Endodermal cell (in vitro differentiated cells): ENCODE data around the gene UGT3A2. TPM values are rescaled to one million over a fixed set of nuclear protein-coding genes. Genes with fewer than 3 reads are reported as not detected.
A peak's percentile ranks its signal among the peaks of the same experiment; 100 is the strongest.

Experiments used
- DNase-seq: peaks from one replicate; pipeline ENCODE4 v3.0.0-alpha.2; 2017
- H3K27ac ChIP-seq: 2 replicates; pipeline ENCODE4 v1.5.1; 2013; ENCODE audit warnings: mild to moderate bottlenecking, low read depth, low read length, moderate library complexity
- H3K27me3 ChIP-seq: 2 replicates; pipeline ENCODE4 v1.6.1; 2013; ENCODE audit warnings: mild to moderate bottlenecking, low read length, moderate library complexity; ENCODE audit not compliant: insufficient read depth, control insufficient read depth, poor library complexity, severe bottlenecking
- H3K36me3 ChIP-seq: 2 replicates; pipeline ENCODE4 v1.7.0; 2013; ENCODE audit warnings: mild to moderate bottlenecking, low read length, moderate library complexity; ENCODE audit not compliant: control insufficient read depth, insufficient read depth
- H3K4me1 ChIP-seq: one replicate; pipeline ENCODE4 v1.7.0; 2013; ENCODE audit warnings: low read length; ENCODE audit not compliant: control insufficient read depth, insufficient read depth
- H3K4me3 ChIP-seq: 2 replicates; pipeline ENCODE4 v1.5.1; 2013; ENCODE audit warnings: mild to moderate bottlenecking, low read length, moderate library complexity
- H3K9ac ChIP-seq: 2 replicates; pipeline ENCODE4 v1.6.1; 2013; ENCODE audit warnings: mild to moderate bottlenecking, low read length, moderate library complexity; ENCODE audit not compliant: poor library complexity, severe bottlenecking; ENCODE audit errors: extremely low read depth
- H3K9me3 ChIP-seq: 2 replicates; pipeline ENCODE4 v1.6.1; 2013; ENCODE audit warnings: mild to moderate bottlenecking, low read length, moderate library complexity; ENCODE audit not compliant: control insufficient read depth
- H3K27ac Mint-ChIP-seq: 2 replicates; pipeline ENCODE4 v1.8.0; 2020; ENCODE audit warnings: mixed read lengths
- H3K27me3 Mint-ChIP-seq: 2 replicates; pipeline ENCODE4 v1.8.0; 2021; ENCODE audit warnings: mild to moderate bottlenecking, mixed read lengths; ENCODE audit not compliant: insufficient read depth
- H3K36me3 Mint-ChIP-seq: 2 replicates; pipeline ENCODE4 v1.8.0; 2020; ENCODE audit warnings: low read depth, mixed read lengths
- H3K4me1 Mint-ChIP-seq: 2 replicates; pipeline ENCODE4 v1.8.0; 2020; ENCODE audit warnings: mixed read lengths
- H3K4me3 Mint-ChIP-seq: 2 replicates; pipeline ENCODE4 v1.8.0; 2020; ENCODE audit warnings: mild to moderate bottlenecking, moderate library complexity, mixed read lengths
- H3K9me3 Mint-ChIP-seq: 2 replicates; pipeline ENCODE4 v1.8.0; 2020; ENCODE audit warnings: mild to moderate bottlenecking, mixed read lengths
- WGBS, 2 experiments: methylation state at CpG; one replicate each; pipeline versions ENCODE4 v1.1.5 to v1.1.7; 2013; ENCODE audit warnings: missing lambda C conversion rate in 2 of 2, mixed read lengths in 1 of 2; ENCODE audit not compliant: insufficient coverage in 1 of 2, insufficient read length in 1 of 2; 5-methylcytosine and 5-hydroxymethylcytosine counted together
- total RNA-seq, 2 donors: library from RNA; stranded (reverse); fragmentation: NEBNext Ultra II Directional in 1 of 2; extraction: Animal tissue kit (Norgen Biotek cat#: 25700) in 1 of 2; gene quantifications; 2 replicates in 1 of 2; 3 replicates in 1 of 2; pipeline ENCODE4 v1.2.1, GENCODE V29; 2021
- TF ChIP-seq, protein P1 (sequence below): fragments of 200-600 bp; sonication (generic); conservative IDR thresholded peaks from 2 replicates; pipeline ENCODE4 v1.5.0; 2021; ENCODE audit warnings: antibody characterized with exemption, mild to moderate bottlenecking

UGT3A2 gene
- total RNA-seq, 2 donors from 2014 or later, result 15.5 to 25.3 TPM

- no peaks in the 10 kb centered on the region for H3K4me1 ChIP-seq
- TF ChIP-seq, protein P1, sequence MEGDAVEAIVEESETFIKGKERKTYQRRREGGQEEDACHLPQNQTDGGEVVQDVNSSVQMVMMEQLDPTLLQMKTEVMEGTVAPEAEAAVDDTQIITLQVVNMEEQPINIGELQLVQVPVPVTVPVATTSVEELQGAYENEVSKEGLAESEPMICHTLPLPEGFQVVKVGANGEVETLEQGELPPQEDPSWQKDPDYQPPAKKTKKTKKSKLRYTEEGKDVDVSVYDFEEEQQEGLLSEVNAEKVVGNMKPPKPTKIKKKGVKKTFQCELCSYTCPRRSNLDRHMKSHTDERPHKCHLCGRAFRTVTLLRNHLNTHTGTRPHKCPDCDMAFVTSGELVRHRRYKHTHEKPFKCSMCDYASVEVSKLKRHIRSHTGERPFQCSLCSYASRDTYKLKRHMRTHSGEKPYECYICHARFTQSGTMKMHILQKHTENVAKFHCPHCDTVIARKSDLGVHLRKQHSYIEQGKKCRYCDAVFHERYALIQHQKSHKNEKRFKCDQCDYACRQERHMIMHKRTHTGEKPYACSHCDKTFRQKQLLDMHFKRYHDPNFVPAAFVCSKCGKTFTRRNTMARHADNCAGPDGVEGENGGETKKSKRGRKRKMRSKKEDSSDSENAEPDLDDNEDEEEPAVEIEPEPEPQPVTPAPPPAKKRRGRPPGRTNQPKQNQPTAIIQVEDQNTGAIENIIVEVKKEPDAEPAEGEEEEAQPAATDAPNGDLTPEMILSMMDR, result no peak
- H3K9me3 ChIP-seq, result no peaks in the 10 kb centered on the region
- WGBS, 2 experiments, result 90 to 100% methylated on average over 1 of the region's 1 CpG
- H3K27me3 ChIP-seq, result no peaks in the 10 kb centered on the region
- no peak overlapping the region for H3K27ac Mint-ChIP-seq
- no peaks in the 10 kb centered on the region for H3K4me1 Mint-ChIP-seq
- H3K4me3 Mint-ChIP-seq, result no peak overlapping the region
- H3K27ac ChIP-seq, result no peak overlapping the region
- no peaks in the 10 kb centered on the region for H3K36me3 ChIP-seq
- H3K4me3 ChIP-seq, result no peak overlapping the region
- H3K36me3 Mint-ChIP-seq, result no peaks in the 10 kb centered on the region
- H3K9ac ChIP-seq, result no peak overlapping the region
- H3K9me3 Mint-ChIP-seq, result no peaks in the 10 kb centered on the region
- no peak for DNase-seq
- peaks cover 6% of the 10 kb centered on the region for H3K27me3 Mint-ChIP-seq
Measured at GRCh38 chr5:35999547-35999946, 67.1 kb downstream of the UGT3A2 start.

DNA sequence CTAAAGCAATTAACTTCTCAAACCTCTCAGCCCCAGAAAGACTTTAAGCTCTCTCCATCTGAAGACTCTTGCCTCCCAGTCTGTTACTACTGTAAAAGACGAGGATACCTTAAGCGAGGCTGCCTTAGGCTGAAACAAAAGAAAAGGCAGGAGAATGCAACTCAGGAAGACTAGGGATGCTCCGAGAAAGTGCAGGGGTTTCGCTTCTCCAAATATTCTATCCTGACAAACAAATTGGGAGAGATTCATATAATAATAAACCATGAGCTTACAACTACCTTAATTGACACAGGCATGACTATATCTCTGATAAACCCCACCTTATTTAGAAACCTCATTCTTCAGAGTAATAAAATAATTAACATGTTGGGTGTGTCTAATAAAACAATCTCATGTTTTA is 70.6 kb downstream of the UGT3A2 start:
- Mint-ChIP-seq H3K4me3 (no peak overlapping the region), H3K4me1 (peaks cover 4% of the 10 kb centered on the region), H3K27me3 (peaks cover 20% of the 10 kb centered on the region), H3K9me3 (no peaks in the 10 kb centered on the region), H3K36me3 (no peaks in the 10 kb centered on the region), H3K27ac (no peak overlapping the region)
- Histone ChIP-seq H3K9me3 (no peaks in the 10 kb centered on the region), H3K4me1 (no peaks in the 10 kb centered on the region), H3K27me3 (no peaks in the 10 kb centered on the region), H3K27ac (no peak overlapping the region), H3K36me3 (no peaks in the 10 kb centered on the region), H3K9ac (no peak overlapping the region), H3K4me3 (no peak overlapping the region)
- DNase-seq, result no peak
- whole genome bisulfite sequencing, 2 experiments, result 89 to 100% methylated on average over 2 to 4 of the region's 4 CpGs
- TF ChIP-seq, protein P1, result no peak

- peak; percentile 94 for DNase-seq
- peaks cover 47% of the 10 kb centered on the region for H3K27me3 Mint-ChIP-seq
- no peaks in the 10 kb centered on the region for H3K36me3 Mint-ChIP-seq
- H3K27ac Mint-ChIP-seq, result peak within 1 kb of the TSS; percentile 82
- H3K9me3 Mint-ChIP-seq, result no peaks in the 10 kb centered on the region
- Histone ChIP-seq H3K36me3 (no peaks in the 10 kb centered on the region), H3K4me1 (no peaks in the 10 kb centered on the region), H3K27me3 (peaks cover 17% of the 10 kb centered on the region), H3K9me3 (no peaks in the 10 kb centered on the region), H3K27ac (no peak within 1 kb of the TSS), H3K4me3 (peak within 1 kb of the TSS; percentile 84), H3K9ac (peak within 1 kb of the TSS; percentile 66)
- peaks cover 11% of the 10 kb centered on the region for H3K4me1 Mint-ChIP-seq
- H3K4me3 Mint-ChIP-seq, result peak within 1 kb of the TSS; percentile 71
- WGBS, 2 experiments, result 6 to 16% methylated on average over 3 to 25 of the region's 25 CpGs
- TF ChIP-seq, protein P1, result no peak
Measured at GRCh38 chr5:35990941-35991611, 75.6 kb downstream of the UGT3A2 start, which contains the start of gene UGT3A1. Gene UGT3A1 (minus strand): TSS chr5:35991390. CDS start chr5:35991240, 150 bp downstream.
